A549 (cell line): ENCODE measurements around the gene UBE2D1. TPM values are rescaled to one million over a fixed set of nuclear protein-coding genes. Genes with fewer than 3 reads are reported as not detected.

Experiments used
- ATAC-seq, 2 experiments: fragments of 200-7000 bp in 1 of 2; fragments of >200 bp in 1 of 2; cut with Nextera tagmentation in 1 of 2; cut with Tn5 transposase in 1 of 2; 3 replicates each; pipeline versions ENCODE4 v1.8.0 to v1.9.1; 2018 to 2020; ENCODE audit warnings: mild to moderate bottlenecking in 1 of 2, moderate library complexity in 1 of 2
- CTCF ChIA-PET: fragments of 300-600 bp; sonication (Branson Sonifier 250); formaldehyde crosslinking; extraction: SDS; loops from one replicate; lab custom pipeline; 2021; ENCODE audit warnings: antibody characterized with exemption, inconsistent platforms; lab: Yijun Ruan, JAX
- POLR2A ChIA-PET: fragments of 350-600 bp; formaldehyde crosslinking; extraction: SDS; loops from one replicate; lab custom pipeline; 2021; ENCODE audit warnings: antibody characterized with exemption, inconsistent platforms; lab: Yijun Ruan, JAX
- DNase-seq, 2 experiments: peaks; one replicate each; pipeline versions ENCODE4 v3.0.0 to v3.0.0-alpha.2; 2011 to 2016; ENCODE audit warnings: low read depth in 1 of 2, low spot score in 1 of 2
- FAIRE-seq: peaks from 2 replicates; lab custom pipeline; 2011; peaks lifted over from hg19 to GRCh38; lab: Jason Lieb, UNC
- H3K27ac ChIP-seq, 2 experiments: fragments of >200 bp; sonication (Bioruptor Twin); formaldehyde crosslinking; 3 replicates each; pipeline ENCODE4 v1.5.1; 2016 to 2017
- H3K4me1 ChIP-seq: fragments of >200 bp; sonication (Bioruptor Twin); formaldehyde crosslinking; 3 replicates; pipeline ENCODE4 v1.6.1; 2016
- H3K4me2 ChIP-seq: fragments of >200 bp; sonication (Bioruptor Twin); formaldehyde crosslinking; 3 replicates; pipeline ENCODE4 v1.6.1; 2016
- H3K4me3 ChIP-seq: fragments of >200 bp; sonication (Bioruptor Twin); formaldehyde crosslinking; 3 replicates; pipeline ENCODE4 v1.5.1; 2016
- H3K9me3 ChIP-seq: fragments of >200 bp; sonication (Bioruptor Twin); formaldehyde crosslinking; 3 replicates; pipeline ENCODE4 v1.6.1; 2016
- FOXS1 ChIP-seq: fragments of 250-450 bp; sonication (Bioruptor Pico); IDR thresholded peaks from 2 replicates; pipeline ENCODE4 v1.5.0; 2020; ENCODE audit warnings: mild to moderate bottlenecking, moderate library complexity
- GATA3 ChIP-seq: IDR thresholded peaks from 2 replicates; pipeline ENCODE4 v1.6.1; 2012; ENCODE audit warnings: borderline replicate concordance
- JUN ChIP-seq, 2 experiments: fragments of >200 bp; sonication (Bioruptor Twin); formaldehyde crosslinking; IDR thresholded peaks; 2 replicates in 1 of 2; 3 replicates in 1 of 2; pipeline ENCODE4 v1.6.1; 2016 to 2017
- KDM1A ChIP-seq: fragments of 200-600 bp; sonication (generic); IDR thresholded peaks from 2 replicates; pipeline ENCODE4 v1.6.1; 2016; ENCODE audit warnings: low read depth, mild to moderate bottlenecking
- MAFK ChIP-seq: fragments of 450-650 bp; IDR thresholded peaks from 2 replicates; pipeline ENCODE4 v1.6.1; 2014; ENCODE audit not compliant: partially characterized antibody
- MYC ChIP-seq: IDR thresholded peaks from 2 replicates; pipeline ENCODE4 v1.6.1; 2012; ENCODE audit warnings: mild to moderate bottlenecking, inconsistent platforms, low read length, improper control_type of control experiment, borderline replicate concordance
- PHF8 ChIP-seq: fragments of 200-600 bp; sonication (generic); IDR thresholded peaks from 2 replicates; pipeline ENCODE4 v1.6.1; 2016; ENCODE audit warnings: low read depth, mild to moderate bottlenecking, antibody characterized with exemption, moderate library complexity, borderline replicate concordance
- POLR2A ChIP-seq: IDR thresholded peaks from 2 replicates; pipeline ENCODE4 v1.6.1; 2012; ENCODE audit warnings: mild to moderate bottlenecking, low read length
- RAD21 ChIP-seq, 2 experiments: fragments of >200 bp in 1 of 2; sonication (Bioruptor Twin) in 1 of 2; formaldehyde crosslinking in 1 of 2; IDR thresholded peaks in 1 of 2; conservative IDR thresholded peaks in 1 of 2; 2 replicates in 1 of 2; 3 replicates in 1 of 2; pipeline ENCODE4 v1.6.1; 2012 to 2018; ENCODE audit warnings: inconsistent platforms in 1 of 2
- RNF2 ChIP-seq: fragments of 200-600 bp; sonication (generic); IDR thresholded peaks from 2 replicates; pipeline ENCODE4 v1.6.1; 2016; ENCODE audit warnings: low read depth, mild to moderate bottlenecking, antibody characterized with exemption, moderate library complexity, borderline replicate concordance
- SMC3 ChIP-seq: fragments of >200 bp; sonication (Bioruptor Twin); formaldehyde crosslinking; IDR thresholded peaks from 3 replicates; pipeline ENCODE4 v1.6.1; 2018; ENCODE audit warnings: inconsistent platforms
- TFCP2L1 ChIP-seq: fragments of 250-450 bp; sonication (Bioruptor Pico); IDR thresholded peaks from 2 replicates; pipeline ENCODE4 v1.5.0; 2021; ENCODE audit warnings: mild to moderate bottlenecking
- WGBS: methylation state at CpG from one replicate; pipeline ENCODE4 v1.1.6; 2017; ENCODE audit errors: missing lambda C conversion rate; 5-methylcytosine and 5-hydroxymethylcytosine counted together
- polyA plus RNA-seq, 4 experiments: library from polyadenylated mRNA; depleted of rRNA in 3 of 4; stranded (reverse); fragments of >200 nt; fragmentation: RNase III in 1 of 4; extraction: RNeasy Plus Mini Kit Qiagen cat#74134 plus additional on column Dnase treatment in 1 of 4; gene quantifications; 2 replicates in 3 of 4; 3 replicates in 1 of 4; pipeline ENCODE4 v1.2.3, GENCODE V29; 2011 to 2017
- TF ChIP-seq, protein P1 (sequence below): fragments of >200 bp; sonication (Bioruptor Twin); formaldehyde crosslinking; IDR thresholded peaks from 3 replicates; pipeline ENCODE4 v1.6.1; 2016
- TF ChIP-seq, protein P2 (sequence below): IDR thresholded peaks from 2 replicates; pipeline ENCODE4 v1.6.1; 2012; ENCODE audit warnings: low read depth, borderline replicate concordance
- TF ChIP-seq, protein P3 (sequence below): fragments of >200 bp; sonication (Bioruptor Twin); formaldehyde crosslinking; IDR thresholded peaks from 3 replicates; pipeline ENCODE4 v1.5.1; 2016
- TF ChIP-seq, protein P4 (sequence below): fragments of 250-450 bp; sonication (Bioruptor Pico); IDR thresholded peaks from 2 replicates; pipeline ENCODE4 v1.5.0; 2021; ENCODE audit warnings: mild to moderate bottlenecking, moderate library complexity, borderline replicate concordance
- TF ChIP-seq, protein P5 (sequence below): IDR thresholded peaks from 2 replicates; pipeline ENCODE4 v1.6.1; 2012
- TF ChIP-seq, protein P6 (sequence below): fragments of 450-650 bp; IDR thresholded peaks from 2 replicates; pipeline ENCODE4 v1.6.1; 2014; ENCODE audit warnings: antibody characterized with exemption

Gene UBE2D1
- polyA plus RNA-seq, 2 of the 4 experiments (the other 2 are of a cell fraction): 18.1 to 40.5 TPM

DNA sequence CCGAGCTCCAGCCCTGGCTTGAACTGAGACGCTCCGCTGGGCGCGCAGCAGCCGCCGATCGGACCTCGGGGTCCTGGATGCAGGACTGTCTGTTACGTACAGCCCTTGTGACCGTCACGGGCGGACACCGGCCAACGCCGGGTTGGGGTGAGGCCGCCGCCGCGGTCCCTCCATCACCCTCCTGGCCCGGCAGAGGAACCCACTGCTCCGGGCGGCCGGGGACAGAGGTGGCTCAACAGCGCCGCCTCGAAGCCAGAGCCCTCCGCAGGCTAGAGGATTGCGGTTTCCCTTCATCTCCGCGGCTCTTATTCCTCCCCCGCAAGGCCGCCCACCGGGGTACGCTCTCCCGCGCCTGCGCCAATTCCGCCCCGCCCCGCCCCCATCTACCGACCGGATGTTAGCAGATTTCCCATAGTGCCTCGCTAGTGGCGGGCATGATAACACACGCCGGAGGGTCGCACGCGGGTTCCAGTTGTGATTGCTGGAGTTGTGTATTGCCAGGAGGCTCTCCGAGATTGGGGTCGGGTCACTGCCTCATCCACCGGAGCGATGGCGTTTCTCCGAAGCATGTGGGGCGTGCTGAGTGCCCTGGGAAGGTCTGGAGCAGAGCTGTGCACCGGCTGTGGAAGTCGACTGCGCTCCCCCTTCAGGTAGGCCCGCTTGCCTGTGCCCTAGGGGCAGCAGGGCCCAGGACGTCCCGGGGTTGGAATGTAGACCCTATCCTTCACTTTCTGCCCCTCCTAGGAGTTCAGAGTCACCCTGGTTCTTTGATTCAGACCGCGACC is 50.4 kb downstream of the UBE2D1 start, which contains the start of gene TFAM:
Gene TFAM (plus strand): TSS at position 412 of the 785 bp plus-strand sequence. CDS start 138 bp downstream, at position 550.
- Histone ChIP-seq H3K4me3 (peak within 1 kb of the TSS; percentile 85), H3K4me2 (peak within 1 kb of the TSS; percentile 88), H3K9me3 (no peaks in the 10 kb centered on the region), H3K27ac (peak within 1 kb of the TSS; percentile 86 to 98), H3K4me1 (peaks cover 16% of the 10 kb centered on the region; the same call in 2 of the 3 replicates)
- ATAC-seq (peak; percentile 95 to 96), FAIRE-seq (no peak), DNase-seq (peak; percentile 92 to 96)
- ChIA-PET CTCF (interaction anchor here (0.6 to 4.2 kb wide), 34 partner anchors 8 to 334 kb away, joined by 3 to 71 read pairs (median 4); no protein-coding TSS in a partner anchor), POLR2A (interaction anchor here (0.5 to 2.8 kb wide), 5 partner anchors 11 to 256 kb away, joined by 3 to 13 read pairs (median 3); partner anchors contain the start of genes CISD1 and UBE2D1)
- WGBS: 1% methylated on average over 35 of the region's 65 CpGs
- TF ChIP-seq KDM1A: 0 out of 2 replicates have a peak, but pooled peaks have one; percentile 31
- TF ChIP-seq SMC3: peak; percentile 63
- TF ChIP-seq GATA3: peak; percentile 5; the same call in 1 of the 2 replicates
- peak; percentile 62 to 78 for TF ChIP-seq RAD21 (conservative IDR thresholded peaks at IDR 0.05 in 1 of 2, IDR thresholded peaks at IDR 0.05 in 1 of 2)
- peak; percentile 67 to 91; a peak in 4 of 5 replicates for TF ChIP-seq JUN (IDR thresholded peaks at IDR 0.05)
- TF ChIP-seq, protein P1, sequence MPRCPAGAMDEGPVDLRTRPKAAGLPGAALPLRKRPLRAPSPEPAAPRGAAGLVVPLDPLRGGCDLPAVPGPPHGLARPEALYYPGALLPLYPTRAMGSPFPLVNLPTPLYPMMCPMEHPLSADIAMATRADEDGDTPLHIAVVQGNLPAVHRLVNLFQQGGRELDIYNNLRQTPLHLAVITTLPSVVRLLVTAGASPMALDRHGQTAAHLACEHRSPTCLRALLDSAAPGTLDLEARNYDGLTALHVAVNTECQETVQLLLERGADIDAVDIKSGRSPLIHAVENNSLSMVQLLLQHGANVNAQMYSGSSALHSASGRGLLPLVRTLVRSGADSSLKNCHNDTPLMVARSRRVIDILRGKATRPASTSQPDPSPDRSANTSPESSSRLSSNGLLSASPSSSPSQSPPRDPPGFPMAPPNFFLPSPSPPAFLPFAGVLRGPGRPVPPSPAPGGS: peak; percentile 84
- no peak for TF ChIP-seq TFCP2L1 (CRISPR knock-in tag)
- TF ChIP-seq, protein P2, sequence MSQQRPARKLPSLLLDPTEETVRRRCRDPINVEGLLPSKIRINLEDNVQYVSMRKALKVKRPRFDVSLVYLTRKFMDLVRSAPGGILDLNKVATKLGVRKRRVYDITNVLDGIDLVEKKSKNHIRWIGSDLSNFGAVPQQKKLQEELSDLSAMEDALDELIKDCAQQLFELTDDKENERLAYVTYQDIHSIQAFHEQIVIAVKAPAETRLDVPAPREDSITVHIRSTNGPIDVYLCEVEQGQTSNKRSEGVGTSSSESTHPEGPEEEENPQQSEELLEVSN: peak; percentile 23; the same call in 1 of the 2 replicates
- TF ChIP-seq, protein P3, sequence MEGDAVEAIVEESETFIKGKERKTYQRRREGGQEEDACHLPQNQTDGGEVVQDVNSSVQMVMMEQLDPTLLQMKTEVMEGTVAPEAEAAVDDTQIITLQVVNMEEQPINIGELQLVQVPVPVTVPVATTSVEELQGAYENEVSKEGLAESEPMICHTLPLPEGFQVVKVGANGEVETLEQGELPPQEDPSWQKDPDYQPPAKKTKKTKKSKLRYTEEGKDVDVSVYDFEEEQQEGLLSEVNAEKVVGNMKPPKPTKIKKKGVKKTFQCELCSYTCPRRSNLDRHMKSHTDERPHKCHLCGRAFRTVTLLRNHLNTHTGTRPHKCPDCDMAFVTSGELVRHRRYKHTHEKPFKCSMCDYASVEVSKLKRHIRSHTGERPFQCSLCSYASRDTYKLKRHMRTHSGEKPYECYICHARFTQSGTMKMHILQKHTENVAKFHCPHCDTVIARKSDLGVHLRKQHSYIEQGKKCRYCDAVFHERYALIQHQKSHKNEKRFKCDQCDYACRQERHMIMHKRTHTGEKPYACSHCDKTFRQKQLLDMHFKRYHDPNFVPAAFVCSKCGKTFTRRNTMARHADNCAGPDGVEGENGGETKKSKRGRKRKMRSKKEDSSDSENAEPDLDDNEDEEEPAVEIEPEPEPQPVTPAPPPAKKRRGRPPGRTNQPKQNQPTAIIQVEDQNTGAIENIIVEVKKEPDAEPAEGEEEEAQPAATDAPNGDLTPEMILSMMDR: peak; percentile 69
- TF ChIP-seq, protein P4, sequence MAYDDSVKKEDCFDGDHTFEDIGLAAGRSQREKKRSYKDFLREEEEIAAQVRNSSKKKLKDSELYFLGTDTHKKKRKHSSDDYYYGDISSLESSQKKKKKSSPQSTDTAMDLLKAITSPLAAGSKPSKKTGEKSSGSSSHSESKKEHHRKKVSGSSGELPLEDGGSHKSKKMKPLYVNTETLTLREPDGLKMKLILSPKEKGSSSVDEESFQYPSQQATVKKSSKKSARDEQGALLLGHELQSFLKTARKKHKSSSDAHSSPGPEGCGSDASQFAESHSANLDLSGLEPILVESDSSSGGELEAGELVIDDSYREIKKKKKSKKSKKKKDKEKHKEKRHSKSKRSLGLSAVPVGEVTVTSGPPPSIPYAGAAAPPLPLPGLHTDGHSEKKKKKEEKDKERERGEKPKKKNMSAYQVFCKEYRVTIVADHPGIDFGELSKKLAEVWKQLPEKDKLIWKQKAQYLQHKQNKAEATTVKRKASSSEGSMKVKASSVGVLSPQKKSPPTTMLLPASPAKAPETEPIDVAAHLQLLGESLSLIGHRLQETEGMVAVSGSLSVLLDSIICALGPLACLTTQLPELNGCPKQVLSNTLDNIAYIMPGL (CRISPR knock-in tag): 0 out of 2 replicates have a peak, but pooled peaks have one; percentile 51
- peak; percentile 90 for TF ChIP-seq PHF8
- TF ChIP-seq MYC: no peak; the same call in 1 of the 2 replicates
- TF ChIP-seq, protein P5, sequence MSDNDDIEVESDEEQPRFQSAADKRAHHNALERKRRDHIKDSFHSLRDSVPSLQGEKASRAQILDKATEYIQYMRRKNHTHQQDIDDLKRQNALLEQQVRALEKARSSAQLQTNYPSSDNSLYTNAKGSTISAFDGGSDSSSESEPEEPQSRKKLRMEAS: peak; percentile 87
- TF ChIP-seq FOXS1 (CRISPR knock-in tag): no peak
- TF ChIP-seq POLR2A: peak; percentile 91

DNA sequence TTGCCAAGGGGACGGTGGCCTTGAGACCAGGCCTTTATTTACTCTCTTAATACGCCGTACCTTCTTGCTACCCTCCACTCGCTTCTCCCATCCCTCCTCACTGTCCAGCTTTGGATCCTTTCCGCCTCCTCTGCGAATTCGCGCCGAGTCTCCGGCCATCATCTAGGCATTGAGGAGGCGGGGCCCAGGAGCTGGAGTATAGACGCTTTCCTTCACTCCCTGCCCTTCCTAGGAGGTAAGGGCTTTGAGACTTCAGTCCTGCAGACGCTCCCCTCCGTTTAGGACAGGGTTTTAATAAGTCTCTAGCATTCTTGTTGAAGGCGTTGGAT is 50.9 kb downstream of the UBE2D1 start:
- Histone ChIP-seq H3K4me1 (peaks cover 16% of the 10 kb centered on the region; the same call in 2 of the 3 replicates), H3K4me2 (peak overlapping the region; percentile 88), H3K9me3 (no peaks in the 10 kb centered on the region), H3K4me3 (peak overlapping the region; percentile 85), H3K27ac (peak overlapping the region; percentile 86 to 98)
- no peak for FAIRE-seq
- DNase-seq: peak; percentile 38 to 42
- TF ChIP-seq PHF8 (peak; percentile 17; the same call in 1 of the 2 replicates), MAFK (no peak), RNF2 (no peak)
- TF ChIP-seq, protein P6, sequence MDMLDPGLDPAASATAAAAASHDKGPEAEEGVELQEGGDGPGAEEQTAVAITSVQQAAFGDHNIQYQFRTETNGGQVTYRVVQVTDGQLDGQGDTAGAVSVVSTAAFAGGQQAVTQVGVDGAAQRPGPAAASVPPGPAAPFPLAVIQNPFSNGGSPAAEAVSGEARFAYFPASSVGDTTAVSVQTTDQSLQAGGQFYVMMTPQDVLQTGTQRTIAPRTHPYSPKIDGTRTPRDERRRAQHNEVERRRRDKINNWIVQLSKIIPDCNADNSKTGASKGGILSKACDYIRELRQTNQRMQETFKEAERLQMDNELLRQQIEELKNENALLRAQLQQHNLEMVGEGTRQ: no peak
- ChIA-PET CTCF (interaction anchor here (0.7 to 4.2 kb wide), 12 partner anchors 11 to 208 kb away, joined by 3 to 71 read pairs (median 5); no protein-coding TSS in a partner anchor), POLR2A (interaction anchor here (0.5 to 2.8 kb wide), 4 partner anchors 27 to 256 kb away, joined by 3 to 13 read pairs (median 7); partner anchors contain the start of genes CISD1 and UBE2D1)
- peak; percentile 48 to 69 for ATAC-seq
- WGBS: under 1% methylated on average over 15 of the region's 15 CpGs
